Sigmoid colon (tissue), 7 donors: Measurements from ENCODE around the gene CDH23. TPM values are rescaled to one million over a fixed set of nuclear protein-coding genes. Genes with fewer than 3 reads are reported as not detected.

Experiments
- DNase-seq: peaks from one replicate; pipeline ENCODE4 v3.0.0-alpha.2; 2019
- H3K27ac ChIP-seq, 4 donors: fragments of 200-600 bp; sonication (generic); one replicate each; pipeline ENCODE4 v1.5.1; 2016 to 2019; ENCODE audit warnings: mild to moderate bottlenecking in 1 of 4
- H3K27me3 ChIP-seq, 3 donors: fragments of 200-600 bp; sonication (generic); one replicate each; pipeline ENCODE4 v1.5.1; 2019; ENCODE audit warnings: mild to moderate bottlenecking in 1 of 3
- H3K36me3 ChIP-seq, 4 donors: fragments of 200-600 bp; sonication (generic); one replicate each; pipeline ENCODE4 v1.5.1; 2016 to 2019
- H3K4me1 ChIP-seq, 4 donors: fragments of 200-600 bp; sonication (generic); one replicate each; pipeline ENCODE4 v1.5.1; 2017 to 2019
- H3K4me3 ChIP-seq, 4 donors: fragments of 200-600 bp; sonication (generic); one replicate each; pipeline ENCODE4 v1.5.1; 2017 to 2019; ENCODE audit warnings: mild to moderate bottlenecking in 2 of 4, moderate library complexity in 1 of 4
- H3K9me3 ChIP-seq, 4 donors: fragments of 200-600 bp in 3 of 4; sonication (generic) in 3 of 4; one replicate each; pipeline versions ENCODE4 v1.5.1 to v1.6.1; 2013 to 2019
- EP300 ChIP-seq, 4 donors: sonication (generic); formaldehyde crosslinking; IDR thresholded peaks; one replicate each; pipeline ENCODE4 v1.6.1; 2017; ENCODE audit warnings: antibody characterized with exemption in 4 of 4
- POLR2A ChIP-seq, 2 donors: fragments of 450-650 bp; IDR thresholded peaks; one replicate each; pipeline ENCODE4 v1.6.1; 2016; ENCODE audit warnings: antibody characterized with exemption in 2 of 2, mild to moderate bottlenecking in 2 of 2, moderate library complexity in 2 of 2
- POLR2AphosphoS5 ChIP-seq, 4 donors: sonication (generic); formaldehyde crosslinking; IDR thresholded peaks; one replicate each; pipeline ENCODE4 v1.6.1; 2017; ENCODE audit warnings: antibody characterized with exemption in 4 of 4
- WGBS, 2 donors: extraction: QIAGEN DNeasy Blood & Tissue Kit; methylation state at CpG; one replicate each; pipeline ENCODE4 v1.1.7; 2013; 5-methylcytosine and 5-hydroxymethylcytosine counted together
- intact Hi-C: fragments of 100-400 bp; cut with DNase I; formaldehyde crosslinking; loops from one replicate; pipeline ENCODE4 v1.15.1; 2023
- polyA plus RNA-seq, 3 donors: library from polyadenylated mRNA; stranded (reverse); fragments of 200-250 nt; gene quantifications; one replicate each; pipeline ENCODE4 v1.2.3, GENCODE V29; 2013
- total RNA-seq, 4 donors: library from RNA; depleted of rRNA; stranded (reverse); fragments of >200 nt; gene quantifications; one replicate each; pipeline ENCODE4 v1.1.0, GENCODE V29; 2016
- TF ChIP-seq, protein P1 (sequence below), 4 experiments: fragments of 450-650 bp in 3 of 4; fragments of 200-600 bp in 1 of 4; IDR thresholded peaks; one replicate each; pipeline ENCODE4 v1.5.1; 2016 to 2019; ENCODE audit warnings: antibody characterized with exemption in 4 of 4, mild to moderate bottlenecking in 3 of 4, moderate library complexity in 2 of 4
- donor health status: healthy with polysubstance abuse.
- donor health status: Bipolar disorder and iron deficiency.
- donor health status: healthy.

The CDH23 gene
- total and polyA plus RNA-seq, 7 donors, result 1.5 to 7.2 (median 3.0) TPM

DNA sequence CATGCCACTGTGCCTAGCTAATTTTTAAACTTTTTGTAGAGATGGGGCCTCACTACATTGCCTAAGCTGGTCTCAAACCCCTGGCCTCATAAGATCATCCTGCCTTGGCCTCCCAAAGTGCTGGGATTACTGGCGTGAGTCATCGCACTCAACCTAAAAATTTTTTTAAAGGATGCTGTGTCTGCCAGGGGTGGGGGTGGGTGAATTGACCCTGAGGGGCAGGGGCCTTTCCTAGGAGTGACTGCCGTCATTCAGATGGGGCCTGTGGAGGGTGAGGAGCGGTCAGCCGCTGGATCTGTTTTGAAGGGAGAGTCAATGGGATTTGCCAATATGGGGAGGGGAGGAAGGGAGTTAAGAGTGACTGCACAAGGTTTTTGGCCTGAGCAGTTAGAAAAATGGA lies 233.4 kb downstream of the CDH23 start:
- no peak for DNase-seq
- Histone ChIP-seq H3K9me3 (no peaks in the 10 kb centered on the region), H3K27me3 (no peaks in the 10 kb centered on the region), H3K4me3 (no peak overlapping the region), H3K27ac (no peak overlapping the region), H3K36me3 (no peaks in the 10 kb centered on the region), H3K4me1 (peaks cover 0 to 6% (median 2%) of the 10 kb centered on the region in 4 donors)
- intact Hi-C loops, result no loop called here
- 96 to 97% methylated on average over 5 of the region's 5 CpGs for WGBS, 2 donors
- no peak for TF ChIP-seq EP300 (IDR thresholded peaks at IDR 0.05)
- TF ChIP-seq POLR2A (IDR thresholded peaks at IDR 0.05), result no peak
- TF ChIP-seq POLR2AphosphoS5 (IDR thresholded peaks at IDR 0.05), result no peak
- TF ChIP-seq, protein P1, sequence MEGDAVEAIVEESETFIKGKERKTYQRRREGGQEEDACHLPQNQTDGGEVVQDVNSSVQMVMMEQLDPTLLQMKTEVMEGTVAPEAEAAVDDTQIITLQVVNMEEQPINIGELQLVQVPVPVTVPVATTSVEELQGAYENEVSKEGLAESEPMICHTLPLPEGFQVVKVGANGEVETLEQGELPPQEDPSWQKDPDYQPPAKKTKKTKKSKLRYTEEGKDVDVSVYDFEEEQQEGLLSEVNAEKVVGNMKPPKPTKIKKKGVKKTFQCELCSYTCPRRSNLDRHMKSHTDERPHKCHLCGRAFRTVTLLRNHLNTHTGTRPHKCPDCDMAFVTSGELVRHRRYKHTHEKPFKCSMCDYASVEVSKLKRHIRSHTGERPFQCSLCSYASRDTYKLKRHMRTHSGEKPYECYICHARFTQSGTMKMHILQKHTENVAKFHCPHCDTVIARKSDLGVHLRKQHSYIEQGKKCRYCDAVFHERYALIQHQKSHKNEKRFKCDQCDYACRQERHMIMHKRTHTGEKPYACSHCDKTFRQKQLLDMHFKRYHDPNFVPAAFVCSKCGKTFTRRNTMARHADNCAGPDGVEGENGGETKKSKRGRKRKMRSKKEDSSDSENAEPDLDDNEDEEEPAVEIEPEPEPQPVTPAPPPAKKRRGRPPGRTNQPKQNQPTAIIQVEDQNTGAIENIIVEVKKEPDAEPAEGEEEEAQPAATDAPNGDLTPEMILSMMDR (IDR thresholded peaks at IDR 0.05), result no peak

DNA sequence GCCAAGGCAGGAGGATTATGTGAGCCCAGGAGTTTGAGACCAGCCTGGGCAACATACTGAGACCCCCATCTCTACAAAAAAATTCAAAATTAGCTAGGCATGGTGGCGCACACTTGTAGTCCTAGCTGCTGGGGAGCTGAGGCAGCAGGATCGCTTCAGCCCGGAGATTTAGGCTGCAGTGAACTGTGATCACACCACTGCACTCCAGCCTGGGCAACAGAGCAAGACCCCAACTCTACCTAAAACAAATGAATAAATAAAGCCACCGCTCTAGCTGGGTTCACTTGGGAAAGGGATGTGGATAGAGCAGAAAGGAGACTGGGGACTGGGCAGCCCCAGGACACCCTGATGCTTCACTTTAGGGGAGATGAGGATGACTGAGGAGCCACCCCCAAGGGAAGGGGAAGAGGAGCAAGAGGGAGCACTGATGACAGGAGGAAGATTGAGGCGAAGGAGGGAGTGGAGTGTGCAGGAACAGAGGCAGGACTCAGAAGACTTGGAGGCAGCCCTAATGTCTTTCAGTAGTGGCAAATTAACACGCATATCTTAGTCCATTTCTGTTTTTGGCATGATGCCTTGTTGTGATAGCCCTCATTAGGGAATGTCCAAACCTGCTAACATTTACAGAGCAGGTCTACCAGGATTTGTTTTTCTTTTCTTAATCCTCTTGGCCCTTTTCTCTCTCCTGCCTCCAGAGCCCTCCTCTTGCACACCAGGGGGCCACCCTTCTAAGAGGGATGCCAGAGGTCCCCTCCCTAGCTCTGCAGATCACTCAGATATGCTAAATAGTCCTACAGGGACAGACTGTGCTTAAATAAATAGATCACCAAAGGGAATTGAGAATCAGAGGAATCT lies 234.5 kb downstream of the CDH23 start:
- H3K9me3 ChIP-seq, result no peaks in the 10 kb centered on the region
- H3K27ac ChIP-seq, result peak overlapping the region in 1 of 4 donors; percentile 48
- H3K4me1 ChIP-seq, result peaks cover 0 to 6% (median 2%) of the 10 kb centered on the region in 4 donors
- 78 to 87% methylated on average over 6 of the region's 6 CpGs for WGBS, 2 donors
- no peak for DNase-seq
- TF ChIP-seq POLR2A (IDR thresholded peaks at IDR 0.05), result no peak
- TF ChIP-seq POLR2AphosphoS5 (IDR thresholded peaks at IDR 0.05), result no peak
- no peak for TF ChIP-seq EP300 (IDR thresholded peaks at IDR 0.05)
- TF ChIP-seq, protein P1 (IDR thresholded peaks at IDR 0.05), result no peak
- H3K27me3 ChIP-seq, result no peaks in the 10 kb centered on the region
- no peak overlapping the region for H3K4me3 ChIP-seq
- intact Hi-C loops, result no loop called here
- H3K36me3 ChIP-seq, result no peaks in the 10 kb centered on the region

DNA sequence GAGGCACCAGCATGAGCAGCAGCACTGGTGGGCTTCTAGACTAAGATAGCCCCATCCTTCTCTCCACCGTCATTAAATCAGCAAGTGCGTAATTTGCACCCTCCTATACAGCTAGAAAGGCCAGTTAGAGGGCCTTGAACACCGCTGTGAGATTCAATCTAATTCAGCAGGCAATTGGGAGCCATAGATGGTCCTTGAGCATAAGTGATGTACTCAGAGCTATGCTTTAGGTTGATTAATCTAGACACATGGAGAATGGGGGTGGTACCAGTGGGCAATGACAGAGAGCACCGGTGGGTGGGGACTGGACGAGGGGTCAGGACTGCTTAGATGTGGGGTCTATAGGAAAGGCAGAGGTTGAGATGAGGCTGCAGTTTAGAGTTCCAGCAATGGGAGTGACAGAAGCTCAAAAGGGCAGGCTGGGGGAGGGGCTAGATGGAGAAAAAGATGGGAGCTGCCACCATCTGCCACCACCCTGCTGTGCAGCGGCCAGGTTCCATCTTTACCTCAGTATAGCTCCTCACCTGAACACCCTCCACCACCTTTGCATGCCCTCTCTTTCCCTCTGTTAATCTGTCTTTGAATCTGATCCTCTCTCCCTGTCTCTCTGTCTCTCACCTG lies 235.6 kb downstream of the CDH23 start:
- Histone ChIP-seq H3K36me3 (no peaks in the 10 kb centered on the region), H3K27me3 (no peaks in the 10 kb centered on the region), H3K4me1 (peaks cover 0 to 6% (median 2%) of the 10 kb centered on the region in 4 donors), H3K4me3 (no peak overlapping the region), H3K9me3 (no peaks in the 10 kb centered on the region), H3K27ac (no peak overlapping the region)
- intact Hi-C loops, result no loop called here
- TF ChIP-seq POLR2A (IDR thresholded peaks at IDR 0.05) (no peak), POLR2AphosphoS5 (IDR thresholded peaks at IDR 0.05) (no peak), EP300 (IDR thresholded peaks at IDR 0.05) (no peak)
- TF ChIP-seq, protein P1 (IDR thresholded peaks at IDR 0.05), result no peak
- no peak for DNase-seq
- WGBS, 2 donors, result 92% methylated on average over 6 of the region's 6 CpGs

DNA sequence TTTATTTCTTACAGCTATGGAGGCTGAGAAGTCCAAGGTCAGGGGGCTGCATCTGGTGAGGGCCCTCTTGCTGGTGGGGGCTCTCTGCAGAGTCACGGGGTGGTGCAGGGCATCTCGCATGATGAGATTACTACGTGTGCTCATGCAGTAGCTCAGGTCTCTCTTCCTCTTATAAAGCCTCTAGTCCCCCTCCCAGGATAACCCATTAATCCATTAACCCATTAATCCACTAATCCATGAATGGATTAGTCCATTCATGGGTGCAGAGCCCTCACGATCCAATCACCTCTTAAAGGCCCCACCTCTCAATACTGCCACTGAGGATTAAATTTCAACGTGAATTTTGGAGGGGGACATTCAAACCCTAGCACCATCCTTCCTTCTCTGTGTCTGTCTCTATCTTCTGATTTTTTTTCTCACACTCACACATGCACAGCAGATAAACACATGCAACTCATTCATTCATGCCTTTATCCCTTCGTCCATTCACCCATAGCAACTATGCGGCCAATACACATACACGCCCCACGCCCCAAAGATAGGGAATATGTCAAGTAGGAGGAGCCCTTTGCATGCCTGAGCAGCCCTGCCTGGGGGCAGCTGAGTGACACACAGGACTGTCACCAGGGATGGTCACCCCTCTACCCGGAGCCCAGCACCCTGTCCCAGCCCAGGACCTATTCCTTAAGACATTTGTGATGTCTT lies 236.3 kb downstream of the CDH23 start:
- DNase-seq, result no peak
- no peaks in the 10 kb centered on the region for H3K36me3 ChIP-seq
- no peak overlapping the region for H3K27ac ChIP-seq
- no peak for TF ChIP-seq EP300 (IDR thresholded peaks at IDR 0.05)
- no peak for TF ChIP-seq POLR2A (IDR thresholded peaks at IDR 0.05)
- no peak overlapping the region for H3K4me3 ChIP-seq
- H3K27me3 ChIP-seq, result no peaks in the 10 kb centered on the region
- intact Hi-C loops, result no loop called here
- 91 to 95% methylated on average over 10 of the region's 10 CpGs for WGBS, 2 donors
- peaks cover 0 to 6% (median 2%) of the 10 kb centered on the region in 4 donors for H3K4me1 ChIP-seq
- no peaks in the 10 kb centered on the region for H3K9me3 ChIP-seq

DNA sequence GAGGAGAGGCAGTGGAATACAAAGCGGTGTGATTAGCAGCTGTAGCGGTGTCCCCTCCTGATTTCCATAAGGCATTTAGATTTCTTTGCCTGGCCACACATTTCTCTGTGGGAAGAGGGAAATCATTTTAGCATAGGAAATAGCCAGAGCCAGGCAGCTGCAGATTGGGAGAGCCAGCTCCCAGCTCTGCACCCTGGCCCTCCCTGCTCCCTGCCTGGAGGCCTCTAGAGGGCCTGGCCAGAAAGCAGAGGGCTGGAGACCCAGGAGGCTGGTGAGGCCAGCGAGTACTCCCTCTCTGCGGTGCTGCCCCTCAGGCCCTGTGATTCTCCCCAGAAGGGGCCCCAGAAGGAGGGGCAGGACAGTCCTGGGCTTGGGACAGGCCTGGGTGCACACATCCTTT lies 237.2 kb downstream of the CDH23 start:
- H3K4me1 ChIP-seq, result peaks cover 0 to 6% (median 2%) of the 10 kb centered on the region in 4 donors
- H3K36me3 ChIP-seq, result no peaks in the 10 kb centered on the region
- intact Hi-C loops, result no loop called here
- WGBS, 2 donors, result 82 to 91% methylated on average over 4 of the region's 4 CpGs
- no peak overlapping the region for H3K27ac ChIP-seq
- no peaks in the 10 kb centered on the region for H3K27me3 ChIP-seq
- TF ChIP-seq, protein P1 (IDR thresholded peaks at IDR 0.05), result no peak
- no peaks in the 10 kb centered on the region for H3K9me3 ChIP-seq
- DNase-seq, result no peak
- no peak overlapping the region for H3K4me3 ChIP-seq
